ENCODE measurements around the gene MAPK8. TPM values are rescaled to one million over a fixed set of nuclear protein-coding genes. Genes with fewer than 3 reads are reported as not detected.
"Not testable (repeated sequence)": the region's sequence is repeated elsewhere in the genome, so short reads cannot be mapped to it uniquely, and the experiment has no call there.

Gene MAPK8
- polyA plus RNA-seq, 1 donor: 38.8 TPM

DNA sequence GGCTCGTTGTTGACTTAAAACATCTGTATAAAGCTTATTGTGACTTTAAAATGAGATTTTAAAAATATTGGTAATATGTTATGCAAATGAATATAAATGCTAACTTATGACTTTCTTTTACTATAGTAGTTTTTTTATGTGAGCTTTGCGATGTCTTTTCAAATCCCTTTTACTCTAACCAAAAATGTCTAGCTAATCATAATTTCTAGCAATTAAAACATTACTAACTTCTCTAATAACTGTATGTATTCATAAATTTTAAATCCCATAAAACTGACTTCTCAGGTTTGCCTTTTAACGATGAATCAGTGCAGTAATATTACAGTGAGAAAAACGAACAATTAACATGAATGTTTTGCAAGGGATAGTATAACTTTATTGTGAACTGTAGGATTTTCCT is 113.2 kb downstream of the MAPK8 start:
- DNase-seq: no peak

- not testable (repeated sequence) for DNase-seq
Measured at GRCh38 chr10:48421862-48422261, 115.4 kb downstream of the MAPK8 start.

DNA sequence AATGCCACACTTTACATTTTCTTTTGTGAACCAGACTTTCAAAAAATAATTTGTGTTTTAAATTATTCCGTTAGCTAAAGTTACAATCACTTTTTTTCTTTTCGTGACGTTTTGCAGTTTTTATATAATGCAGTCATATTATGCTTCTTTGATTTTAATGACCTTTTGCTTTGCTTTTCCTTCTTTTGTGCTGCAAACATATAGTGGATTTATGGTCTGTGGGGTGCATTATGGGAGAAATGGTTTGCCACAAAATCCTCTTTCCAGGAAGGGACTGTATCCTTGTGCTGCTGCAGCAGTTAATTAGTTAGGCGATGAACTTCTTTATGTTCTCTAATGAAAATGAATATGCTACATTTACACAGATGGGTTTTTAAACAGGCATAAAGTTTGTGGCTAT is 117.4 kb downstream of the MAPK8 start:
- DNase-seq: no peak

DNA sequence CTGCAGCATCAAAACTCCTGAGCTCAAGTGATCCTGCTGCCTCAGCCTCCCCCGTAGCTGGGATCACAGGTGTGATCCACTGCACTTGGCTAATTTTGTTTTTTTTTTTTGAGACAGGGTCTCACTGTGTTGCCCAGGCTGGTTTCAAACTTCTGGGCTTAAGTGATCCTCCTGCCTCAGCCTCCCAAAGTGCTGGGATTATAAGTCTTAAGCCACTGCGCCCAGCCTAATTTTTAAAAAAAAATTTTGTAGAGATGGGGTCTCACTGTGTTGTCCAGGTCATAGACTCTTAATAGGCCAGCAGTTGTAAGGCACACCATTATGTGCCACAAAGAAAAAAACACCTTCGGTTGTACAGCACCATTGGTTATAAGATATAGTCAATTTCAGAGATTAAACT is 122.4 kb downstream of the MAPK8 start:
- no peak for DNase-seq

DNA sequence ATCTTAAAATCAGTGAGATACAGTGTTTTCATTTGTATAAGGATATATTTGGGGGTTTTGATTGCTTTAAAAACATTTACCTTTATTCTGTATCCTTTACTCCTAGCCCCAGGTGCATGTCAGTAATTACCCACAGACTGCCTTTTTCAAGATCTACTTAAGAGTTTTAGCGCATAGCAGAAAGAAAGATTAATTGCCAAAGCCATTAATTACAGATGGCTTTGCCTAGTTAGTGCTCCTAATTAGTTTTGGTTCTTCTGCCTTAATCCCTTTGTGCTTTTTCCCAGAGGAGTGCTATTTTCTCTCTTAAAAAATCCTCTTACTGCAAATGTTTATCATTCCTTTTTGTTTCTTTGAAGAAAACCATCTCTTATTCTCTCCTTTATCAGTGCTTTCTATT is 122.8 kb downstream of the MAPK8 start:
- no peak for DNase-seq

GRCh38 chr10:48430402-48430993 is 124.0 kb downstream of the MAPK8 start:
- no peak for DNase-seq

GRCh38 chr10:48431871-48432270 is 125.4 kb downstream of the MAPK8 start:
- DNase-seq: no peak

GRCh38 chr10:48437546-48437945 is 131.1 kb downstream of the MAPK8 start:
- DNase-seq: no peak

DNA sequence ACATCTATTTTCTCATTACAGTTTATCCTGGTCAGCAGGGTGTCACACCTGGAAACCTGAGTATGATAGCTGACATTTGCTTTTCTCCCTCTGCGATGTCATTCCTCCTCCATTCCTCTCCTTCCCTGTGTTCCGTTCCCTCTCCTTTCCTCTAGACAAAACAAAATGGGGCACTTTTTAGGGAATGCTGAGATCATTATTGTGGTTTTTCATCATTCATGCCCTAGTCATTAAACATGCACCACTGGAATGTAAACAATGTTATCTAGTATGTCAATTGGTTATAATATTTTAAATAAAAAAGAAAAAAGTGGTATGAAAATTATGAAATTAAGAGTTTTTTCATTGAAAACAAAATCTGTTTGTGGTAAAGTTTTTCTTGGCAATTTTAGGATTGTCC is 132.6 kb downstream of the MAPK8 start:
- no peak for DNase-seq

DNA sequence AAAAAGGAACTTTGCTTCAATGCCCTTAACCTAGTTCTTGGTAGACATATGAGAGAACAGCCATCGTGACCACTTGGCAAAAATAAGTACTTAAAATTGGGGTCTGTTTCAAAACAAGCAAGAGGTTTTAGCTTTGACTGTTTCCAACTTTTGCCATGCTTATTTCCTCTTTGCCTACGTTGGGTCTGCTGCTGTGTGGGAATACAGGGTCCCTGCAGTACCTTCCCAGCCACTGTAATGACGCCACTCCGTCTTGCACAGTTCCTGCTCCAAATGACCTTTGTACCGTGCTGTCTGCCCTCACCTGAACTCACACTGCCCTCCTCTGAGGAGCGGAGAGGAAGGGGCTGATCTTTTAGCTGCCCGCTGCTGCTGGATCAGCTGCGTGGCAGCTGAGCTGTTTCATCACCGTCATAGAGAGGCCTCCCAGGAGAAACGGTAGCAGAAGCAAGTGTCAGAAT is 133.1 kb downstream of the MAPK8 start:
- DNase-seq: no peak

DNA sequence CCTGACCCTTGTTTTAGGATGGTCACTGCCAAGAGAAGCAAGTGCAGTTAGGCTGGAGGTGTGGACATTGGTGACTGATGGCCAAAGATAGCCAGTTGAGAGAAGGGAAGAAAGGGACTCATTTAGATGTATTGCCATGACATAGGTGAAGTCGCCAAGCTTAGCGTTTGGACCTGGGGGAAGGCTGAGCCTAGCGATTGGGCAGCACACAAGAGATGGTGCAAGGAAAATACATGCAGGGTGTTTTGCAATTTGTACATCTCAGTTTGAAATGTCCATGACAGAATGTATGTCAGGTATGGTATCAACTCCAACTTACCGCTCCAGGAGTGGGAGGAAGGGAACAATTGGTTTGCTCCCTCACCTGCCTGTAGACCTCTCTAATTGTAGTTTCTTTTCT is 134.3 kb downstream of the MAPK8 start:
- no peak for DNase-seq

DNA sequence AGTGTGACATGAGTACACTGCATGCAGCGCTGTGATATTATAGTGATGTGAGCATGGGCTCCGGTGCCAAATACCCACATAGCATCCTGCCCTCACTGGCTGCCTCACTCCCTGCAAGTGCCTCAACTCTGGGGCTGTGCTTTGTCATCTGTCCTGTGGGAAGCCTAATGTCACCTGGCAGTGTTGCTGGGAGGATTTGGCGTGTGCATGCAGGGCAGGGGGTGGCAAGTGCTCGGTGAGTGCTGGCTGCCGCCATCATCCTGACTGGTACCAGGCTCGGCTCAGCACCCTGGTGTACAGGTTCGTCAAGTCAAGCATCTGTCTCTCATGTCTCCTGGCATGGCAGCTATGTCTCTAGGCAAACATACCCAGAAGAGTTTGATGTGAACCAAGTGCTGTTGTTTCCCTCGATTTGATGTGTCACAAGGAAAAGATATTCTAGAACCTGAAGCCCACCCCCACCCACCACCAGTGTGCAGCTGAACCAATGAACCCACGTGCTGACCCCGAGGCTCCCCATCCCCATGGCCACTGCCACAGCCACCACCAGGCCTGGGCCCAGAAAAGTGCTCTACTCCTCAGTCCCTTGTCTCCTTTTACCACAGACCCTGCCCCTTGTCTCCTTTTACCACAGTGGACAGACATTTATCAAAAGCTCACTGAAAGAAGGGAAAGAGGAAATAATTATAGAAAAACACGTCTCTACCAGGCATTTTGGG is 135.8 kb downstream of the MAPK8 start:
- no peak for DNase-seq

DNA sequence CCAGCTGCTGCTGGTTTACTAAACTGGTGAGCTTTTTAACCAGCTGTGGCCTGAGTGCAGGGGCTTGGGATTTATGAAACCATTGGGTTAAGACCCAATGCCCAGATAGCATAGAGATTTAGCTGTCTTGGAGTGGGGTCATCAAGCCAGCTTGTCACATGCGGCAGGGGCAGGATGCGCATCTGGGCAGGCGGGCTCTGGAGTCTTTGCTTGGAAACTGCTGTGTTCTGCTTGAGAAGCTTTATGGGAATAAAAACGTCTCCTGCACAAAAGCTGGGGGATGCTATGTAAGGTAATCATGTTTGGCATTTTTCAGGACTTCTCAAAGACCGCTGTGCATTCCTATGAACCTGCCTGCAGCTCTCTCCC is 136.3 kb downstream of the MAPK8 start:
- no peak for DNase-seq

DNA sequence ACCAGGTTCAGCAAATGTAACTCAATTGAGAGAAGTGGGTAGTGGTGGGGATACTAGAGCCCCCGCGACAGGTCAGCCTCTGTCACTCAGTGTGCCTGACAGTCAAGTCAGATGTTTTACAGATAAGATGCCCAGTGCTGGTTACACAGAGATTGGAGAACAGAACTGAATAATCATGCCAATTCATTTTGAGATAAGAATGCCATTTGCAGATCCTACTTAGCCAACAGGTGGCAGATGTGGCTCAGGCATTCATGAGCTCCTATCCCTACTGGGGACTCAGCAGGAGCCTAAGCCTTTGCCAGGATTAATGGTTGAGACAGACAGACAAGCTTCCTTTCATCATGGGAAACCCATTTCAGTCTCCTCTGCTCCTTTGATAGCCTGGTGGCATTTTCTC is 137.8 kb downstream of the MAPK8 start:
- no peak for DNase-seq

DNA sequence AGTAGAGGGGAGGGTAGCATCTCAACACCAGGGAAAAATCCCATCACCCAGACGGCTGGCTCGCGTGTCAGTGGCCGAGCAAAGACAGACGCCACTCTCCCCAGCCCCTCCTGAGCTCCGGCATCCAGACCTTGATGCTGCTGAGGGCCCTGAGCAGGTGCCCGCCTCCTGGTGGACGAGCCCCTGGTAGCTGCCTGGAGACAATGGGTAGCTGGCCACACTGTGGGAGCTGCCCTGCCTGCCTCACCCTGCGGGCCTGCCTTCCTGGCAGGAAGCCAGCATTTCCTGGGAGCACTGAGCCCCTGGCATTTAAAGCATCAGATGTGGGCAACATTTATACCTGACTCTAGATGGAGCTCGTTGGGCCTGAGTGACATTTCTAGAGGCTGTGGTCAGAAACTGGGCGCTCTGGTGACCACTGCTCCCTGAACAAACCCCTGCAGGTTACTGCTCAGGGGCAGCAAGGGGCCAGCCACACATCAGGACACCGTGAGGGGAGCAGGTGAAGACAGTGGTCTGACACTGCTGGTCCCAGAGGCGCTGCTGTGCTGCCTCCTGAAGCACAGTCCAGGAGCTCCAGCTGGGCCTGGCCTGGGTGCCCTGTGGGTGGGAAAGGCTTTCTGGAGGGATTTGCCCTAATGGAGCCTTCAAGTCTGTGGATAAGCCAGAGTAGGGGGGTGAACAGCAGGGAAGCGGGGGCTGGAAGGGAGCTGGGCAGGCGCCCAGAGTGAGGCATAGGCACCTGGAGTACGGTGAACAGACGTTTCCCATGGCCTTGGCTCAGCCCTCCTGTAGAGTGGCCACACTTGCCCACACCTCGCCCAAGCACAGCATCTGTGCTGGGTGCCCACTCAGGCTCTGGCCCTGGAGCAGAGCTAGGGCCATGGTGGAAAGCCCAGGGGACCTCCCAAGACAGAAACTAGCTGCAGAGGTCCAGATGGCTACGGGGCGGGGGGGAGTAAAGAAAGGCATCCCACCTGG is 138.7 kb downstream of the MAPK8 start:
- no peak for DNase-seq

DNA sequence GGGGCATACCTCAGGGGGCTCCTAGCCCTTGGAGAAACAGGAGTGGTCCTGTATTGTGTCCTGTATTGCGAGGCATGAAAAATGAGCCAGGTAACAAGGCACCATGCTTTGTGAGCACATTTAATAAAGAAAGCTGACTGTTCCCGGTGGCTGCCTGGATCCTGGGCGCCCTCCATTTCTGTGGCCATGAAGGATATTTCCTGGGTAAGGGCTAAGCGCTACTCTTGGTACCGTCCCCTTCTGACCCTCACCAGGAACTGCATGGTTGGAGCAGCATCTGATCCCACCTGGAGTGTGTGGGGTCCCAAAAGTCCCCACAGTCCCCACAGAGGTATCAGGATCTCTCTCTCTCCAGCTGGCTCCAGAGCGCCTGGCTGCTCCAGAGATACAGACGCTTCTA is 139.5 kb downstream of the MAPK8 start:
- DNase-seq: no peak

- no peak for DNase-seq
Measured at GRCh38 chr10:48446785-48447184, 140.3 kb downstream of the MAPK8 start.

DNA sequence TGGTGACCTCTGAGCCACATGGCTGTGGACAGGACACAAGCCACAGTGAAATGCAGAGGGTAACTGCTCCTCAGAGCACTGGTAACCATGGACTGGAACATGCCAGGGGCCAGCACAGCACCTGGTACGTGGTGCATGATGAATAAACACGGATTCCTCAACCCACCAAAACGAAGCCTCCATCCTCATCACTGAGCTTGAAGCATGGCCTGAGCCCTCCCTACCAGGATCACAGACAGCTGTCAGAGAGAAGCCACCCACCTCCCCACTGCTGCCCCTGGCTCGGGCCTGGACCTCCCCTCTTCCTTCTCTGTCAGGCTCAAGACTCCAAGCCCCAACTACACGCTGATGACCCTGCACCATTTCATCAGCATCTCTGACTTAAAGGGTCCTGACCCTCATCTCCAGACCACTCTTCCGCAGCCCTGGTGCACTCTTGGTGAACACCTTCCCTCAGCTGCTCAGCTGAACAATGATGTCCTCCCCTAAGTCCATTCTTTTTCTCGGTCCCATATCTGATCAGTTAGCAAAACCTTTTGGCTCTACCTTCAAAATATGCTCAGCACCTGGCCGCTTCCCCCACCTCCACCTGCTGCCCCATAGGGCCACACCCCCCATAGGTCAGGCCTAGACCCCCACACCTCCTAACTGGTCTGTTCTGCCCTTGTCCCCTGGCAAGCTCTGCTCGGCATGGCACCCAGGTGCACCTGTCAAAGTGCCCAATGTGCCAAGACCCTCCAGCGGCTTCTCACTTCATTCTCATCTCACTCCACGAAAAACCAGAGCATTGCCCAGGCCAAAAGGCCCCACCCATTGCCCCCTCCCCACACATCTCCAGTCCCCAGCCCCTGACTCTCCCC is 141.1 kb downstream of the MAPK8 start:
- DNase-seq: no peak

- DNase-seq: no peak
Measured at GRCh38 chr10:48448796-48449195, 142.3 kb downstream of the MAPK8 start.

GRCh38 chr10:48449501-48450232 is 143.2 kb downstream of the MAPK8 start:
- DNase-seq: no peak

DNA sequence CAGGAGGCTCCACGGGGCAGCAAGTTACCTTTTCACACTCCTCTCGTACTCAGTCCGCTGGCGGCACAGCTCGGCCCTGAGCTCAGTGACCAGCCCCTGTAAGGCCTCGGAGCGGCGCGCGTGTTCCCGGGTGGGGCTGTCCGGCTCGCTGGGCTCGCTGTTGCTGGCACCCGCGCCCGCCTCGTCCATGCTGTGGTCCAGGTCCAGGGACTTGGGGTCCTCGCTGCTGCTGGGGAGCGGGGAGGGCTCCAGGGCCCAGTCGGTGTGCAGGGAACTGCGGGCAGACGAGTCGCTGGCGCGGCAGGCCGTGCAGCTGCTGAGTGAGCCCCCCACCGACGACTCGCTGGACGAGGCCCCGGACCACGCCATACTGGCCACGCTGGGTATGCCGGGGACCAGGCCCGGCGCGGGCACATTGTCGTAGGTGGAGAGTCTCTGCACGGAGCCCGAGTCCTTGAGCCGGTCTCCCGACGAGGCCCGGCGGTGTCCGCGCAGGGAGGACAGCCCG is 143.8 kb downstream of the MAPK8 start:
- DNase-seq: no peak

Measured in hindlimb muscle (tissue), 1 donor.